Sigmoid colon (tissue), 4 donors: ENCODE data around the gene ARFIP1.

ENCODE experiments used
- EP300 ChIP-seq, 4 donors: sonication (generic); formaldehyde crosslinking; IDR thresholded peaks; one replicate each; pipeline ENCODE4 v1.6.1; 2017; ENCODE audit warnings: antibody characterized with exemption in 4 of 4
- POLR2A ChIP-seq, 2 donors: fragments of 450-650 bp; IDR thresholded peaks; one replicate each; pipeline ENCODE4 v1.6.1; 2016; ENCODE audit warnings: antibody characterized with exemption in 2 of 2, mild to moderate bottlenecking in 2 of 2, moderate library complexity in 2 of 2
- POLR2AphosphoS5 ChIP-seq, 4 donors: sonication (generic); formaldehyde crosslinking; IDR thresholded peaks; one replicate each; pipeline ENCODE4 v1.6.1; 2017; ENCODE audit warnings: antibody characterized with exemption in 4 of 4
- TF ChIP-seq, protein P1 (sequence below), 4 experiments: fragments of 450-650 bp in 3 of 4; fragments of 200-600 bp in 1 of 4; IDR thresholded peaks; one replicate each; pipeline ENCODE4 v1.5.1; 2016 to 2019; ENCODE audit warnings: antibody characterized with exemption in 4 of 4, mild to moderate bottlenecking in 3 of 4, moderate library complexity in 2 of 4

DNA sequence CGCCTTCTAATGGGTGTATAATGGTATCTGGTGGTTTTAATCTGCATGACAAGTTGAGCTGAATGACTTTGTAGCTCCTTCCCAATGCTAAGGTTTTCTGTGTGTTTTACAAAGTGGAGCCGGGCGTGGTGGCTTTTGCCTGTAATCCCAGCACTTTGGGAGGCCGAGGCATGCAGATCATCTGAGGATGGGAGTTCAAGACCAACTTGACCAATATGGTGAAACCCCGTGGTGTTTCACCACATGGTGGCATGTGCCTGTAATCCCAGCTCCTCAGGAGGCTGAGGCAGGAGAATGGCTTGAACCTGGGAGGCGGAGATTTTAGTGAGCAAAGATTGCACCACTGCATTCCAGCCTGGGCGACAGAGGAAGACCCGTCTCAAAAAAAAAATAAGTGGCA is 28.9 kb downstream of the ARFIP1 start:
- TF ChIP-seq POLR2A (IDR thresholded peaks at IDR 0.05) = no peak
- TF ChIP-seq, protein P1, sequence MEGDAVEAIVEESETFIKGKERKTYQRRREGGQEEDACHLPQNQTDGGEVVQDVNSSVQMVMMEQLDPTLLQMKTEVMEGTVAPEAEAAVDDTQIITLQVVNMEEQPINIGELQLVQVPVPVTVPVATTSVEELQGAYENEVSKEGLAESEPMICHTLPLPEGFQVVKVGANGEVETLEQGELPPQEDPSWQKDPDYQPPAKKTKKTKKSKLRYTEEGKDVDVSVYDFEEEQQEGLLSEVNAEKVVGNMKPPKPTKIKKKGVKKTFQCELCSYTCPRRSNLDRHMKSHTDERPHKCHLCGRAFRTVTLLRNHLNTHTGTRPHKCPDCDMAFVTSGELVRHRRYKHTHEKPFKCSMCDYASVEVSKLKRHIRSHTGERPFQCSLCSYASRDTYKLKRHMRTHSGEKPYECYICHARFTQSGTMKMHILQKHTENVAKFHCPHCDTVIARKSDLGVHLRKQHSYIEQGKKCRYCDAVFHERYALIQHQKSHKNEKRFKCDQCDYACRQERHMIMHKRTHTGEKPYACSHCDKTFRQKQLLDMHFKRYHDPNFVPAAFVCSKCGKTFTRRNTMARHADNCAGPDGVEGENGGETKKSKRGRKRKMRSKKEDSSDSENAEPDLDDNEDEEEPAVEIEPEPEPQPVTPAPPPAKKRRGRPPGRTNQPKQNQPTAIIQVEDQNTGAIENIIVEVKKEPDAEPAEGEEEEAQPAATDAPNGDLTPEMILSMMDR (IDR thresholded peaks at IDR 0.05) = no peak
- no peak for TF ChIP-seq POLR2AphosphoS5 (IDR thresholded peaks at IDR 0.05)
- no peak for TF ChIP-seq EP300 (IDR thresholded peaks at IDR 0.05)
